DND-41 (cell line): ENCODE data around the gene HOTAIR.

Experiments used
- EZH2 ChIP-seq: IDR thresholded peaks from 3 replicates; pipeline ENCODE4 v1.6.1; 2012; ENCODE audit warnings: borderline replicate concordance, low read depth, mild to moderate bottlenecking, moderate library complexity, low read length, inconsistent platforms; ENCODE audit not compliant: severe bottlenecking
- TF ChIP-seq, protein P1 (sequence below): IDR thresholded peaks from 2 replicates; pipeline ENCODE4 v1.5.1; 2012; ENCODE audit warnings: borderline replicate concordance, low read length, moderate library complexity, mild to moderate bottlenecking; ENCODE audit not compliant: poor library complexity, severe bottlenecking; ENCODE audit errors: extremely low read depth

GRCh38 chr12:53966385-53967133 lies 8.2 kb downstream of the HOTAIR start:
- TF ChIP-seq, protein P1, sequence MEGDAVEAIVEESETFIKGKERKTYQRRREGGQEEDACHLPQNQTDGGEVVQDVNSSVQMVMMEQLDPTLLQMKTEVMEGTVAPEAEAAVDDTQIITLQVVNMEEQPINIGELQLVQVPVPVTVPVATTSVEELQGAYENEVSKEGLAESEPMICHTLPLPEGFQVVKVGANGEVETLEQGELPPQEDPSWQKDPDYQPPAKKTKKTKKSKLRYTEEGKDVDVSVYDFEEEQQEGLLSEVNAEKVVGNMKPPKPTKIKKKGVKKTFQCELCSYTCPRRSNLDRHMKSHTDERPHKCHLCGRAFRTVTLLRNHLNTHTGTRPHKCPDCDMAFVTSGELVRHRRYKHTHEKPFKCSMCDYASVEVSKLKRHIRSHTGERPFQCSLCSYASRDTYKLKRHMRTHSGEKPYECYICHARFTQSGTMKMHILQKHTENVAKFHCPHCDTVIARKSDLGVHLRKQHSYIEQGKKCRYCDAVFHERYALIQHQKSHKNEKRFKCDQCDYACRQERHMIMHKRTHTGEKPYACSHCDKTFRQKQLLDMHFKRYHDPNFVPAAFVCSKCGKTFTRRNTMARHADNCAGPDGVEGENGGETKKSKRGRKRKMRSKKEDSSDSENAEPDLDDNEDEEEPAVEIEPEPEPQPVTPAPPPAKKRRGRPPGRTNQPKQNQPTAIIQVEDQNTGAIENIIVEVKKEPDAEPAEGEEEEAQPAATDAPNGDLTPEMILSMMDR: no peak
- TF ChIP-seq EZH2: no peak
